Prostate gland (tissue), 2 donors: Measurements from ENCODE around the gene POU4F3. TPM values are rescaled to one million over a fixed set of nuclear protein-coding genes. Genes with fewer than 3 reads are reported as not detected.

ENCODE experiments used
- DNase-seq: peaks from one replicate; pipeline ENCODE4 v3.0.0-alpha.2; 2019; ENCODE audit warnings: low spot score
- H3K27ac ChIP-seq, 2 donors: fragments of 200-600 bp; sonication (generic); 2 replicates each; pipeline ENCODE4 v1.5.1; 2017 to 2019
- H3K27me3 ChIP-seq: fragments of 200-600 bp; sonication (generic); replicated peaks from 2 replicates; pipeline ENCODE4 v1.5.1; 2019; ENCODE audit not compliant: insufficient read depth
- H3K36me3 ChIP-seq, 2 donors: fragments of 200-600 bp; sonication (generic); 1 replicate in 1 of 2; 2 replicates in 1 of 2; pipeline versions ENCODE4 v1.5.1 to v1.8.1; 2017 to 2019
- H3K4me1 ChIP-seq: fragments of 200-600 bp; sonication (generic); replicated peaks from 2 replicates; pipeline ENCODE4 v1.5.1; 2019
- H3K4me3 ChIP-seq, 2 donors: fragments of 200-600 bp; sonication (generic); 2 replicates each; pipeline ENCODE4 v1.5.1; 2017 to 2019
- H3K9me3 ChIP-seq: fragments of 200-600 bp; sonication (generic); 2 replicates; pipeline ENCODE4 v1.5.1; 2017
- CTCF ChIP-seq, 4 experiments: fragments of 200-600 bp in 2 of 4; fragments of 450-650 bp in 2 of 4; sonication (generic) in 2 of 4; IDR thresholded peaks; 1 replicate in 3 of 4; 2 replicates in 1 of 4; pipeline ENCODE4 v1.5.1; 2016 to 2019; ENCODE audit warnings: antibody characterized with exemption in 4 of 4, mild to moderate bottlenecking in 2 of 4, moderate library complexity in 2 of 4
- POLR2A ChIP-seq: fragments of 450-650 bp; IDR thresholded peaks from one replicate; pipeline ENCODE4 v1.6.1; 2016; ENCODE audit warnings: antibody characterized with exemption, mild to moderate bottlenecking
- POLR2AphosphoS5 ChIP-seq: sonication (generic); formaldehyde crosslinking; IDR thresholded peaks from one replicate; pipeline ENCODE4 v1.6.1; 2017; ENCODE audit warnings: antibody characterized with exemption
- WGBS: methylation state at CpG from one replicate; pipeline ENCODE4 v1.1.5; 2018; 5-methylcytosine and 5-hydroxymethylcytosine counted together
- intact Hi-C: fragments of 100-400 bp; cut with DNase I; formaldehyde crosslinking; loops from one replicate; pipeline ENCODE4 v1.14.2; 2022
- total RNA-seq, 2 donors: library from RNA; depleted of rRNA; stranded (reverse); fragments of >200 nt; gene quantifications; one replicate each; pipeline ENCODE4 v1.1.0, GENCODE V29; 2016

Gene POU4F3
- total RNA-seq, 2 donors from 2014 or later = not detected

GRCh38 chr5:146368137-146368536, 29.5 kb downstream of the POU4F3 start:
- WGBS = 55% methylated on average over 2 of the region's 2 CpGs
- peak; percentile 8 for DNase-seq
- intact Hi-C loops = no loop called here
- no peaks in the 10 kb centered on the region for H3K4me1 ChIP-seq
- no peak overlapping the region for H3K4me3 ChIP-seq
- no peaks in the 10 kb centered on the region for H3K9me3 ChIP-seq
- no peaks in the 10 kb centered on the region for H3K36me3 ChIP-seq
- no peak overlapping the region for H3K27ac ChIP-seq
- TF ChIP-seq POLR2AphosphoS5 = peak; percentile 81
- TF ChIP-seq POLR2A = no peak
- no peak for TF ChIP-seq CTCF (IDR thresholded peaks at IDR 0.05)
- no peaks in the 10 kb centered on the region for H3K27me3 ChIP-seq

- 82% methylated on average over 3 of the region's 3 CpGs for whole genome bisulfite sequencing
- no peaks in the 10 kb centered on the region for H3K9me3 ChIP-seq
These were observed 31.1 kb downstream of the POU4F3 start for GRCh38 chr5:146369691-146370090.

GRCh38 chr5:146376821-146377220, 38.2 kb downstream of the POU4F3 start:
- Histone ChIP-seq H3K27ac (no peak overlapping the region), H3K27me3 (no peaks in the 10 kb centered on the region), H3K9me3 (no peaks in the 10 kb centered on the region), H3K36me3 (no peaks in the 10 kb centered on the region), H3K4me3 (no peak overlapping the region), H3K4me1 (no peaks in the 10 kb centered on the region)
- TF ChIP-seq POLR2AphosphoS5 (no peak), POLR2A (no peak), CTCF (IDR thresholded peaks at IDR 0.05) (no peak)
- no peak for DNase-seq
- intact Hi-C loops = no loop called here
- WGBS = 81% methylated on average over 2 of the region's 2 CpGs

More at GRCh38 chr5:146369691-146370090, 31.1 kb downstream of the POU4F3 start:
- Histone ChIP-seq H3K27ac (no peak overlapping the region), H3K36me3 (no peaks in the 10 kb centered on the region), H3K4me1 (no peaks in the 10 kb centered on the region), H3K4me3 (no peak overlapping the region), H3K27me3 (no peaks in the 10 kb centered on the region)
- no peak for DNase-seq
- intact Hi-C loops = no loop called here
- TF ChIP-seq POLR2A (no peak), POLR2AphosphoS5 (no peak)

GRCh38 chr5:146378986-146379385, 40.3 kb downstream of the POU4F3 start:
- WGBS = 24% methylated on average over 25 of the region's 25 CpGs
- TF ChIP-seq POLR2A (no peak), POLR2AphosphoS5 (no peak), CTCF (IDR thresholded peaks at IDR 0.05) (no peak)
- Histone ChIP-seq H3K36me3 (no peaks in the 10 kb centered on the region), H3K27ac (no peak overlapping the region), H3K4me3 (no peak overlapping the region), H3K4me1 (no peaks in the 10 kb centered on the region), H3K9me3 (no peaks in the 10 kb centered on the region), H3K27me3 (no peaks in the 10 kb centered on the region)
- DNase-seq = no peak
- intact Hi-C loops = no loop called here

- H3K9me3 ChIP-seq = no peaks in the 10 kb centered on the region
- H3K36me3 ChIP-seq = no peaks in the 10 kb centered on the region
- TF ChIP-seq CTCF (IDR thresholded peaks at IDR 0.05) = no peak
- no peak for TF ChIP-seq POLR2A
- TF ChIP-seq POLR2AphosphoS5 = no peak
- no peaks in the 10 kb centered on the region for H3K4me1 ChIP-seq
- H3K27me3 ChIP-seq = no peaks in the 10 kb centered on the region
- no peak overlapping the region for H3K4me3 ChIP-seq
- no peak for DNase-seq
- 74% methylated on average over 2 of the region's 2 CpGs for WGBS
- intact Hi-C loops = no loop called here
- no peak overlapping the region for H3K27ac ChIP-seq
These were observed 42.1 kb downstream of the POU4F3 start for GRCh38 chr5:146380714-146381113.
